HG02981 (cell line): ENCODE results near the gene IRX4.
"Not testable (repeated sequence)": the region's sequence is repeated elsewhere in the genome, so short reads cannot be mapped to it uniquely, and the experiment has no call there.

Experiments
- ATAC-seq: cut with Tn5 transposase; IDR thresholded peaks from one replicate; pipeline ENCODE4 v1.9.1; 2021; ENCODE audit warnings: mild to moderate bottlenecking, moderate library complexity; ENCODE audit not compliant: unreplicated experiment

The IRX4 gene

GRCh38 chr5:1860949-1861348, 21.8 kb downstream of the IRX4 start:
- no peak for ATAC-seq

GRCh38 chr5:1860021-1860610, 22.6 kb downstream of the IRX4 start:
- no peak for ATAC-seq

GRCh38 chr5:1859099-1859498, 23.6 kb downstream of the IRX4 start:
- ATAC-seq, result no peak

- no peak for ATAC-seq
Observed at GRCh38 chr5:1858436-1858835, 24.3 kb downstream of the IRX4 start.

- no peak for ATAC-seq
Observed at GRCh38 chr5:1857256-1857600, 25.5 kb downstream of the IRX4 start.

- no peak for ATAC-seq
Observed at GRCh38 chr5:1856596-1857255, 26.0 kb downstream of the IRX4 start.

GRCh38 chr5:1855596-1855995, 27.1 kb downstream of the IRX4 start:
- no peak for ATAC-seq

GRCh38 chr5:1855075-1855474, 27.6 kb downstream of the IRX4 start:
- ATAC-seq, result no peak

- no peak for ATAC-seq
Observed at GRCh38 chr5:1853531-1853930, 29.2 kb downstream of the IRX4 start.

- no peak for ATAC-seq
Observed at GRCh38 chr5:1852324-1852947, 30.3 kb downstream of the IRX4 start.

- no peak for ATAC-seq
Observed at GRCh38 chr5:1851290-1851934, 31.3 kb downstream of the IRX4 start.

- ATAC-seq, result no peak
Observed at GRCh38 chr5:1850324-1851154, 32.2 kb downstream of the IRX4 start.

GRCh38 chr5:1847611-1848010, 35.1 kb downstream of the IRX4 start:
- no peak for ATAC-seq

- ATAC-seq, result no peak
Observed at GRCh38 chr5:1847056-1847455, 35.7 kb downstream of the IRX4 start.

- ATAC-seq, result no peak
Observed at GRCh38 chr5:1846583-1846982, 36.1 kb downstream of the IRX4 start.

GRCh38 chr5:1845696-1846095, 37.0 kb downstream of the IRX4 start:
- no peak for ATAC-seq

- ATAC-seq, result no peak
Observed at GRCh38 chr5:1844708-1845436, 37.9 kb downstream of the IRX4 start.

GRCh38 chr5:1843761-1844160, 39.0 kb downstream of the IRX4 start:
- ATAC-seq, result not testable (repeated sequence)

- ATAC-seq, result no peak
Observed at GRCh38 chr5:1842004-1842819, 40.5 kb downstream of the IRX4 start.
